HEK293 (cell line): ENCODE data around the gene PLPPR2.

Experiments
- BCL11A ChIP-seq: fragments of 450-650 bp; formaldehyde crosslinking; IDR thresholded peaks from 2 replicates; pipeline ENCODE4 v1.5.1; 2016; ENCODE audit warnings: low read depth, missing biosample characterization, missing genetic modification characterization
- GLI4 ChIP-seq: fragments of 450-650 bp; formaldehyde crosslinking; IDR thresholded peaks from 2 replicates; pipeline ENCODE4 v1.5.1; 2016; ENCODE audit warnings: missing biosample characterization, missing genetic modification characterization
- GLIS2 ChIP-seq: fragments of 450-650 bp; formaldehyde crosslinking; IDR thresholded peaks from 2 replicates; pipeline ENCODE4 v1.5.1; 2016; ENCODE audit warnings: missing biosample characterization, missing genetic modification characterization
- INSM2 ChIP-seq: fragments of 450-650 bp; formaldehyde crosslinking; IDR thresholded peaks from 2 replicates; pipeline ENCODE4 v1.5.1; 2016; ENCODE audit warnings: missing biosample characterization, missing genetic modification characterization
- KLF7 ChIP-seq: fragments of 450-650 bp; formaldehyde crosslinking; IDR thresholded peaks from 2 replicates; pipeline ENCODE4 v1.5.1; 2016; ENCODE audit warnings: missing biosample characterization, missing genetic modification characterization, borderline replicate concordance
- MZF1 ChIP-seq: fragments of 450-650 bp; formaldehyde crosslinking; IDR thresholded peaks from 2 replicates; pipeline ENCODE4 v1.5.1; 2017; ENCODE audit warnings: missing biosample characterization, missing genetic modification characterization, borderline replicate concordance
- ZBTB20 ChIP-seq: fragments of 450-650 bp; formaldehyde crosslinking; IDR thresholded peaks from 2 replicates; pipeline ENCODE4 v1.5.1; 2016; ENCODE audit warnings: missing biosample characterization, missing genetic modification characterization
- ZFHX2 ChIP-seq: fragments of 450-650 bp; formaldehyde crosslinking; conservative IDR thresholded peaks from 2 replicates; pipeline ENCODE4 v1.5.1; 2016; ENCODE audit warnings: missing biosample characterization, missing genetic modification characterization
- ZNF112 ChIP-seq: fragments of 450-650 bp; formaldehyde crosslinking; IDR thresholded peaks from 2 replicates; pipeline ENCODE4 v1.5.0; 2017; ENCODE audit warnings: missing biosample characterization, missing genetic modification characterization
- ZNF138 ChIP-seq: fragments of 450-650 bp; formaldehyde crosslinking; IDR thresholded peaks from 2 replicates; pipeline ENCODE4 v1.5.1; 2016; ENCODE audit warnings: missing biosample characterization, missing genetic modification characterization, borderline replicate concordance
- ZNF155 ChIP-seq: fragments of 450-650 bp; formaldehyde crosslinking; IDR thresholded peaks from 2 replicates; pipeline ENCODE4 v1.5.1; 2016; ENCODE audit warnings: missing biosample characterization, missing genetic modification characterization
- ZNF16 ChIP-seq: fragments of 450-650 bp; formaldehyde crosslinking; IDR thresholded peaks from 2 replicates; pipeline ENCODE4 v1.5.1; 2016; ENCODE audit warnings: low read depth, missing biosample characterization, missing genetic modification characterization
- ZNF211 ChIP-seq: fragments of 450-650 bp; formaldehyde crosslinking; IDR thresholded peaks from 2 replicates; pipeline ENCODE4 v1.5.1; 2016; ENCODE audit warnings: low read depth, missing biosample characterization, missing genetic modification characterization
- ZNF274 ChIP-seq, 2 experiments: fragments of 200-500 bp in 1 of 2; fragments of 450-650 bp in 1 of 2; sonication (Bioruptor generic) in 1 of 2; formaldehyde crosslinking in 1 of 2; IDR thresholded peaks; 2 replicates each; pipeline versions ENCODE4 v1.5.1 to v1.6.1; 2014 to 2016; ENCODE audit warnings: borderline replicate concordance in 1 of 2, inconsistent platforms in 1 of 2, low read length in 1 of 2, missing biosample characterization in 1 of 2, missing genetic modification characterization in 1 of 2
- ZNF302 ChIP-seq: fragments of 450-650 bp; formaldehyde crosslinking; IDR thresholded peaks from 2 replicates; pipeline ENCODE4 v1.5.1; 2016; ENCODE audit warnings: missing biosample characterization, missing genetic modification characterization, low read depth
- ZNF311 ChIP-seq: fragments of 450-650 bp; formaldehyde crosslinking; IDR thresholded peaks from 2 replicates; pipeline ENCODE4 v1.5.1; 2017; ENCODE audit warnings: missing biosample characterization, missing genetic modification characterization, borderline replicate concordance
- ZNF354C ChIP-seq: fragments of 450-650 bp; formaldehyde crosslinking; IDR thresholded peaks from 2 replicates; pipeline ENCODE4 v1.5.1; 2016; ENCODE audit warnings: missing biosample characterization, missing genetic modification characterization, low read depth, borderline replicate concordance
- ZNF501 ChIP-seq: fragments of 450-650 bp; formaldehyde crosslinking; IDR thresholded peaks from 2 replicates; pipeline ENCODE4 v1.5.1; 2016; ENCODE audit warnings: missing biosample characterization, missing genetic modification characterization
- ZNF514 ChIP-seq: fragments of 450-650 bp; formaldehyde crosslinking; IDR thresholded peaks from 2 replicates; pipeline ENCODE4 v1.5.1; 2016; ENCODE audit warnings: missing biosample characterization, missing genetic modification characterization
- ZNF518A ChIP-seq: fragments of 450-650 bp; formaldehyde crosslinking; conservative IDR thresholded peaks from 2 replicates; pipeline ENCODE4 v1.5.1; 2016; ENCODE audit warnings: low read depth, missing biosample characterization, missing genetic modification characterization
- ZNF549 ChIP-seq: fragments of 450-650 bp; IDR thresholded peaks from 2 replicates; pipeline ENCODE4 v1.5.1; 2018; ENCODE audit warnings: missing biosample characterization, missing genetic modification characterization, mild to moderate bottlenecking, inconsistent platforms, moderate library complexity
- ZNF555 ChIP-seq: fragments of 450-650 bp; formaldehyde crosslinking; conservative IDR thresholded peaks from 2 replicates; pipeline ENCODE4 v1.5.1; 2017; ENCODE audit warnings: missing biosample characterization, mild to moderate bottlenecking, missing genetic modification characterization, inconsistent platforms
- ZNF560 ChIP-seq: fragments of 450-650 bp; formaldehyde crosslinking; IDR thresholded peaks from 2 replicates; pipeline ENCODE4 v1.5.1; 2017; ENCODE audit warnings: missing biosample characterization, missing genetic modification characterization, borderline replicate concordance
- ZNF561 ChIP-seq: fragments of 450-650 bp; IDR thresholded peaks from 2 replicates; pipeline ENCODE4 v1.5.1; 2018; ENCODE audit warnings: missing biosample characterization, missing genetic modification characterization, borderline replicate concordance
- ZNF600 ChIP-seq: fragments of 450-650 bp; formaldehyde crosslinking; IDR thresholded peaks from 2 replicates; pipeline ENCODE4 v1.5.1; 2016; ENCODE audit warnings: missing biosample characterization, missing genetic modification characterization
- ZNF658 ChIP-seq: fragments of 450-650 bp; formaldehyde crosslinking; IDR thresholded peaks from 2 replicates; pipeline ENCODE4; 2016; ENCODE audit warnings: missing biosample characterization, missing genetic modification characterization
- ZNF707 ChIP-seq: fragments of 450-650 bp; formaldehyde crosslinking; IDR thresholded peaks from 2 replicates; pipeline ENCODE4 v1.5.1; 2016; ENCODE audit warnings: missing biosample characterization, missing genetic modification characterization
- ZNF843 ChIP-seq: fragments of 450-650 bp; formaldehyde crosslinking; IDR thresholded peaks from 2 replicates; pipeline ENCODE4 v1.5.1; 2016; ENCODE audit warnings: missing biosample characterization, missing genetic modification characterization
- ZSCAN5A ChIP-seq: fragments of 450-650 bp; formaldehyde crosslinking; IDR thresholded peaks from 2 replicates; pipeline ENCODE4 v1.5.1; 2016; ENCODE audit warnings: missing biosample characterization, missing genetic modification characterization
- TF ChIP-seq, protein P1 (sequence below): fragments of 450-650 bp; formaldehyde crosslinking; IDR thresholded peaks from 2 replicates; pipeline ENCODE4 v1.5.1; 2017; ENCODE audit warnings: missing biosample characterization, missing genetic modification characterization

The PLPPR2 gene

DNA sequence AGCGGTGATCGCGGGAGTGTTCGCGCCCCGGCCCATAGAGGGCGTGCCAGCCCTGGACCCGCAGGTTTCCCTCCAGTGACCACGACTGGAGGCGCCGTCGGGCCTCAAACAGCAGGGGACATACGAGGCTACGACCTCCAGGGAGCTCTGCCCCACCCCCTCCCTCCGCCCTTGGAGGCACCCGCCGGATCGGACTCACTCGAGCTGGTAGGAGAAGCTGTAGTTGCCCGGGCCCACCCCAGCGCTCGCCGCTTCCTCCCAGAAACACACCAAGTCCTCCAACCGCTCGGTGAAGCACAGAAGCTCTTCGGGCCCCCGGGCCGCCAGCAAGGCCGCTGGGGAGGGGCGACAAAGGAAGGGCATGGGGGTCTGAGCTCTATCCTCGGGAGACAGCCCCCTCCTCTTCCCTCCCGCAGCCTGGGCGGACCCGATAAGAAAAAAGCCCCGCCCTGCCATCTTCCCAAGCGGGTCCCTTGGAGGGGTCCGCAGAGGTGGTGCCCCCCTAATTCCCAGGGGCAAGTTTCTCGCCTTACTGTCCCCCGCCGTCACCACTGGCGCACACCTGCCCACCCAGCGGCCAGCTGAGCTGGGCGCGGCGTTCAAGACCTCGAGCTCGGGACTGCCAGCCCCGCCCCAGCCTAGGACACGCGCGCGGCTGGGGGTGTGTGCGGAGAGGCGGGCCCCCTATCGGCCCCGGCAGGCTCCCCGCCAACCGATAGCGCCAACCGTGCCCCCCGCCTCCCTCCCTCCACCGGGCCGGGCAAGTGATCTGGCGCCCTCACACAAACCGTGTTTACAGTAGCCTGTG is 27.9 kb downstream of the PLPPR2 start (continued):
- TF ChIP-seq ZNF274 (IDR thresholded peaks at IDR 0.05; ENCODE audit: low read length) (no peak), ZNF274 (tag by site-specific recombination; IDR thresholded peaks at IDR 0.05; ENCODE audit: borderline replicate concordance) (no peak), ZNF561 (tag by site-specific recombination) (no peak; the same call in 1 of the 2 replicates), ZNF514 (tag by site-specific recombination) (no peak), ZNF501 (tag by site-specific recombination) (no peak), ZBTB20 (tag by site-specific recombination) (peak; percentile 24; the same call in 1 of the 2 replicates), ZNF138 (no peak), ZNF311 (no peak), INSM2 (no peak), ZNF302 (tag by site-specific recombination) (no peak), ZNF155 (tag by site-specific recombination) (no peak), ZFHX2 (peak; percentile 62), ZNF16 (tag by site-specific recombination) (no peak), ZNF211 (tag by site-specific recombination) (no peak), ZNF658 (tag by site-specific recombination) (no peak), MZF1 (tag by site-specific recombination) (no peak), ZNF843 (no peak), GLIS2 (tag by site-specific recombination) (peak; percentile 91), KLF7 (tag by site-specific recombination) (no peak), ZNF354C (tag by site-specific recombination) (no peak), ZNF560 (tag by site-specific recombination) (no peak), ZNF549 (tag by site-specific recombination) (no peak), GLI4 (tag by site-specific recombination) (peak; percentile 65; the same call in 1 of the 2 replicates), ZNF112 (tag by site-specific recombination) (no peak), ZNF600 (tag by site-specific recombination) (peak; percentile 41; the same call in 1 of the 2 replicates), ZSCAN5A (tag by site-specific recombination) (peak; percentile 54; the same call in 1 of the 2 replicates), ZNF707 (tag by site-specific recombination) (no peak), ZNF518A (tag by site-specific recombination) (no peak), ZNF555 (no peak), BCL11A (tag by site-specific recombination) (peak; percentile 89)
- TF ChIP-seq, protein P1, sequence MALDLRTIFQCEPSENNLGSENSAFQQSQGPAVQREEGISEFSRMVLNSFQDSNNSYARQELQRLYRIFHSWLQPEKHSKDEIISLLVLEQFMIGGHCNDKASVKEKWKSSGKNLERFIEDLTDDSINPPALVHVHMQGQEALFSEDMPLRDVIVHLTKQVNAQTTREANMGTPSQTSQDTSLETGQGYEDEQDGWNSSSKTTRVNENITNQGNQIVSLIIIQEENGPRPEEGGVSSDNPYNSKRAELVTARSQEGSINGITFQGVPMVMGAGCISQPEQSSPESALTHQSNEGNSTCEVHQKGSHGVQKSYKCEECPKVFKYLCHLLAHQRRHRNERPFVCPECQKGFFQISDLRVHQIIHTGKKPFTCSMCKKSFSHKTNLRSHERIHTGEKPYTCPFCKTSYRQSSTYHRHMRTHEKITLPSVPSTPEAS, result no peak
